ENCODE results near the gene CPEB4.

GRCh38 chr5:173964506-173964905 is 76.4 kb downstream of the CPEB4 start:
- no peak for TF ChIP-seq POLR2AphosphoS5 (IDR thresholded peaks at IDR 0.05; ENCODE audit: insufficient read depth in 1 of 2, low read depth in 1 of 2)
- no peak for TF ChIP-seq CTCF (IDR thresholded peaks at IDR 0.05)
- no peak for TF ChIP-seq POLR2A (IDR thresholded peaks at IDR 0.05)

Data from vagina (tissue), 2 donors.